GM19238 (cell line): Measurements from ENCODE around the gene CMC1.

ENCODE experiments used
- DNase-seq: peaks from one replicate; pipeline ENCODE4 v3.0.0; 2011; ENCODE audit warnings: low spot score; ENCODE audit not compliant: insufficient read length

CMC1 gene

DNA sequence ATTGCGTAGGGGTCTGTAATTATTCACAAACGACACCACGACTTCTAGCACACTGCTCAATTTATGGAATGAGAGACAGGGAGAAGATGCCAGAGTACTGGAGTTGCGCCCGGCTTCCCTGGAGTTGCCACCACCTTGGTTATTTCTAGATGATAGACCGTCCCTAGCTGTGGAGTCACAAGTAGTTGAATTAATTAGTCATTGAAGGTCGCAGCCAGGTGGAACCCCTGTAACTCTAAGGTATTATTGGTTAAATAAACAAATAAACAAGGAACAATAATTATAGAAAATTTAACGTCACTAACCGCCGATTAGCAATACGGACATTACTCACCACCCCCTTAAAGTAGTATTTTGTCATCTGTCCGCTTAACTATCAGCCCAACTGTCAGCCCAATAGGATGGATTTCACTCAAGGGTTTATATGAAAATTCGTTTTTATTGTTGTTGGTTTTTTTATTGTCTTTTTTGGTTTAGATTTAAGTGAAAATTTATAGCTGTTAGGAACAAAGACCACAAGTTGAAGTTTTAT, 108.1 kb downstream of the CMC1 start:
- DNase-seq = no peak
